DMS153 treated with DMSO at 0.1 percent for 48 hours (cell line): Measurements from ENCODE around the gene SUSD3.
"Not testable (repeated sequence)": the region's sequence is repeated elsewhere in the genome, so short reads cannot be mapped to it uniquely, and the experiment has no call there.

Source experiments
- DNase-seq: peaks from one replicate; lab custom pipeline; 2025; ENCODE audit not compliant: unreplicated experiment; lab: John Stamatoyannopoulos, UW

SUSD3 gene

GRCh38 chr9:93058355-93059010 is at the start of gene SUSD3:
Gene SUSD3, plus strand, starts transcription at chr9:93058701. Its CDS starts 42 bp downstream, at chr9:93058743.
- DNase-seq = peak; percentile 18

DNA sequence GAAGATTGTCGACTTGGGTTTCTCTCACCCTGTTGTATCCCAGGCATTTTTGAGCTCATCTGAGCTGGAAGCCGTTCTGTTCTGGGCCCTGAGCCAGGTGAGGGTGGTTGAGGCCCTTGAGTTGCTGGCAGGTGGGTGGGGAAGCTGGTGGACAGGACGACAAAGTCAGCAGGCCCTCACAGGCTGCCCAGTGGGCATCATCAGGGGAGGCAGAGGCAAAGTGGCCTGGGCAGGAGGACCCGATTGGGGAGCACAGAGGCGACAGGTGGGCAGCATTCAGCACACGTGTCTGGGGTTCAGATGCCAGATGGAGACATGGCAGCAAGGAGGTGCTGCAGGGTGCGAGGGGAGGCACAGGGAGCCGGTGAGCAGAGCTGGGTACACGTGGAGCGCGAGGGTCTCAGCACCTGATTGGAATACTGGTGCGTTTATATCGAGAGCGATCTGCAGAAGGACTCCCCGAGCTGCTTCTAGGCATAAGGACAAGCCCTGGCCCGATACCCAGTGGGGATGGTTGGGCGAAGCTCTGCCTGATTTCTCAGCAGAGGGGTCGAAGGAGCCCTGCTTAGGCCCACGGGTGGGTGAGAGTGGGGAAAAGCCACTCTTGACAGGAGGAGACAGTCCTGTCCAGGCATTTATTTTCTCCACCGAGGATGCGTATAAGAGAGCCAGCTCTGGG is 49.0 kb upstream of the SUSD3 start:
- DNase-seq = no peak

- no peak for DNase-seq
Measured at GRCh38 chr9:93010056-93010455, 48.4 kb upstream of the SUSD3 start.

- no peak for DNase-seq
Measured at GRCh38 chr9:93010704-93011103, 47.8 kb upstream of the SUSD3 start.

GRCh38 chr9:93011114-93011513 is 47.4 kb upstream of the SUSD3 start:
- DNase-seq = no peak

GRCh38 chr9:93012963-93013855 is 45.3 kb upstream of the SUSD3 start:
- no peak for DNase-seq

GRCh38 chr9:93013856-93014582 is 44.5 kb upstream of the SUSD3 start:
- DNase-seq = no peak

GRCh38 chr9:93015190-93015589 is 43.3 kb upstream of the SUSD3 start:
- not testable (repeated sequence) for DNase-seq

DNA sequence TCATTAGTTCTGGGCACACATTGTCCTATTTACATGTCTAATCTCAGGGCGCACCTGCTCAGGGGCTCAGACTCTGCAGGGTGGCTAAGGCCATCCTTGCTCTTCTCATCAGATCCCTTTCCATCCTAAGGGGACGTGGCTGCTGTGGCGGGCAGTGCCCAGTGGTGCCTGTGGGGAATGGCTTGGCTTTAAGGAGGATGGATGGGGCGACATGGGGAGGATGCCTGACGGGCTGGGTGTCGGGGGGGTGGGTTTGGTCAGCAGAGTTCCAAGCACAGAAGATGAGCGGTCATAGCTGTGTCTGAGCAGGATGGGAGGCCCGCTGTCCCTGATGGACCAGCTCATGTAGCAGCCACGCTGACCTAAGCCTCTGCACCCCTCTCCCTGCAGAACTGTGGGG is 40.9 kb upstream of the SUSD3 start:
- DNase-seq = no peak

- DNase-seq = no peak
Measured at GRCh38 chr9:93020151-93020550, 38.4 kb upstream of the SUSD3 start.

DNA sequence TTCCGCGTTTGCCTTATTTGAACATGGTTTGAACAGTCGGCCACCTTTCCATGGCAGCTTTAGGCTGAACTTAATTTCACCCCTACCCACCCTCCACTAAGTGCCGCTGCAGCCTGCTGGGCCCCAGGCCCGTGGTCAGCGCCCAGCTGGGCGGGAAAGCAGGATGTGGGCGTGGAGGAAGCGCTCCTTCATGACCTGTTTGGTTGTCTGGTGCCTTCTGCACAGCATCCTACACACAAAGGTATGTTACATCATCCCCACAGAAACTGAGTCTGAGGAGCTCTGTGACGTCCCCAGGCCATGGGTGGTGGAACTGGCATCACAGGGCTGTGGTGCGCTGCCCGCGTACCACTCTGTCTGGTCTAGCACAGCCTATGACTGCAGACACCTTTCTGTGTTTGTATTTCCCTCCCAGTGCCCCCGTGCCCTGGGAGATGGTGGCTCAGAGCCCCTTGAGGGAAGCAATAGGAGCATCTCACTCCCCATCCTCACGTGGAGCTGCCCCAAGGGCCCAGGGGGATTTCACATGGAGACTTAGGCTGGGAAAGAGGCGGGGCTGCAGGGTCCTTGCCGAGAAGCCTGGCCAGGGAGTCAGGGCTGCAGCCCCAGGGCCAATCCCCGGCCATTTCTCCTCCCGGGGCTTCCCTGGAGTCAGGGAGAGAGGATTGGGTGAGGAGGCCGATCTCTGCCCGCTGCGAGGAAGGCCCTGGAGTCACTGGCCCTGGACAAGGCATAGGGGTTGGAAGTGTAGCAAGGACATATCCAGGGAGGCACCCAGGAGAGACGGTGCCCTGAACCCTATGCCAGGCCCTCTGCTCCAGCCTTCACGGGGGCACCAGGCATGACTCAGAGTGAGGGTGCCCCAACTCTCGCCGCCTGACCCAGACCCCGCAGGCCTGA is 37.5 kb upstream of the SUSD3 start:
- DNase-seq = no peak

- no peak for DNase-seq
Measured at GRCh38 chr9:93022066-93022465, 36.4 kb upstream of the SUSD3 start.

DNA sequence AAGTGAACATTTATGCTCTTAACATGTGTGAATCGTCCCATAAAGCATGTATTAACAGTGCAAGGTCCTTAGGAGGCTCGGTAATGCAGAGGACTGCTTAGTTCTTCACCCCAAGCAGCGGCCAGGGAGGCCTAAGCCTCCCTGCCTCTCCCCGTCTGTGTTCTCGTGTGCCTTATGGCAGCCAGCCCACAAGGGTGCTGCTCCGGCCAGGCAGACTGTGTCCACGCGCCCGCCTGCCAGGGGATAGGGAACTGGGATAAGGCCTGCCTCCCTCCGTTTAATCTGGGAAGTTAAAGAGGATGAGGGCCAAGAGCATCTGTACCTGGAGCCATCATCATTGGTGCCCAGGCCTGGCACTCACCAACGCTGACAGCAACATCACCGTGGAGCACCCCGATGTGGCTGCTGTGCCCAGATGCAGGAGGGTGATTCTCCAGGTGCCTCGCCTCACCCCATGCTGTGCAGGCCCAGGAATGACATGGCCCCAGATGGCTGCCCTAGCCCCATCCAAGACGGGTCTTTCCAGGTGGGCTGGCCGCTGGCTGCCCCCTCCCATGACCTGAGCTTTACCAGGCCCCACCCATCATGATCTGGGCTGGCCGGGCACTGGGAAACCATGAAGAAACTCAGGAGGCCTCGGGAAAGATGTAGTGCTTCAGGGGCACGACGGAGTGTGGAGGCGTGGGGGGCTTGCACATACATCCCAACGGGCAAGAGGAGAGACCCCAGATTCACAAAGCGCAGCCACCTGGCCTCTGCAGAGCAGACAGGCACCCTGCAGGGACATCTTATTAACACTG is 35.6 kb upstream of the SUSD3 start:
- DNase-seq = no peak

DNA sequence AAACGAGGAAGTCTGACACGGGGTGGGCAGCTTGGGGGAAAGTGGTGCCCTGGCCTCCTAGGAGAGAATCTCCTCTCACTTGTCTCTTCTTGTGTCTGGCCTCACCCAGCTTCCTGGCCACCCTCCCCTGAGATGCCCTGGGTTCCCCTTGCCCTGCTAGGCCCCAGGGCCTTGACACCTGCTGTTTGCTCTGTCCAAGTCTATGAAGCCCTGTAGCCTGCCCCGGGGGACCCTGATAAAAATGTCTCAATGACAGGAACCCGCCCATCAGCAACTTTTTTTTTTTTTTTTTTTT is 35.0 kb upstream of the SUSD3 start:
- no peak for DNase-seq

DNA sequence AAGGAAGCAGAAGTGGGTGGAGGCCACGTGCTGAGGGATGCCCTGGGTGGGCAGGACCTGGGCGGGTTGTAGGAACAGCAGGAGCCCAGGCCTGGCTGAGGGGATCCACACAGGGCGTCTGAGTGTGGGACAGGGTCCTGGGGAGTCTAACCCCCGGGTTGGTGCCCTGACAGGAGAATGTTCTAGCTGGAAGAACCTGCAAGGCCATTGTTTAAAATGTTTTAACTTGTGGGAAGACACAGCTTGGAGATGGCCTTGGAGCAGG is 33.9 kb upstream of the SUSD3 start:
- DNase-seq = no peak

DNA sequence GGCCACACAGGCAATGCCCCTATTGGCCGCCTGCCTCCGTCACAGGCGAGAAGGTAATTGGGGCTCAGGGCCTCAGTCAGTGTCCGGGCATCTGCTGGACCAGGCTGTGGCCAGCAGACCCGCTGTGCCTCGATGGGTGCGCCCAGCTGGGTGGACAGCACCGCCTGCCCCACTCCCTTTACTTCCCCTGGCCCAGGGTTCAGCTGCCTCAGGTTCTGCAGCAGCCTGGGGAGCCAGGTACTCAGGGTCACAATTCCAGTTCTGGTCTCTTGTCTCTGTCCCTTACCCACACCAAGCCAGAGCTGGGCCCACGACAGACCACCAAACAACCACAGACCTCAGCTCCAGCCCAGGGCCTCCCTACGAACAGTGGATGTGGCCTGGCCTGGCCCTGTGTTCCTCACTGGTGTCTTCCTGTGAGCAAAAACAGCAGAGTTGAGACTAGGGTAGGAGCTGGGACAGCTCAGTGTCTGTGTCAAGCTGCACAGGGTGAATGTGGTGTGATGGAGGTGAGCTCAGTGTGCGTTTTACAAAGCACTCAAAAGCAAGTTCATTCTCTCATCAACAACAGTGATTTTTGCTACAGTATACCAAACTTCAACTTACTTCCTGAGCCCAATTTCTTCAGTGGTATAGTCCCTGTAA is 33.4 kb upstream of the SUSD3 start:
- no peak for DNase-seq

DNA sequence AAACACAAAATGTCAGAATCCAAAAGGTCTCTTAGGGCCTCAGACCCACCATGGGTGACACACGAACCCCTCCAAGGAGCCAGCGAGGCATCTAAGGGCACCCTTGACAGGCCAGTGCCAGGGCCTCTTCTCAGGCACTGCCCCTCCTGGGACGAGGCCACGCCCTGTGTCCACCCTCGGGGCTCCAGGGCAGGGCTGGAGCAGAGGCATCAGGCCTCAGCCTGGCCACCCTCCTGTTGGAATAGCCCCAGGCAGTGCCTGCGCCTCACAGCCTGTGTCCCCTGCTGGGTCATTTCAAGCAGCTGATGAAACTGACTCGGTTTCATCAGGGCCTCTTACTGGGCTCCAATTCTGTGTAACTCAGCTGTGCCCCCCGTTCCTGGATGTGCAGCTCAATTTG is 32.8 kb upstream of the SUSD3 start:
- no peak for DNase-seq

- DNase-seq = no peak
Measured at GRCh38 chr9:93026640-93027039, 31.9 kb upstream of the SUSD3 start.

DNA sequence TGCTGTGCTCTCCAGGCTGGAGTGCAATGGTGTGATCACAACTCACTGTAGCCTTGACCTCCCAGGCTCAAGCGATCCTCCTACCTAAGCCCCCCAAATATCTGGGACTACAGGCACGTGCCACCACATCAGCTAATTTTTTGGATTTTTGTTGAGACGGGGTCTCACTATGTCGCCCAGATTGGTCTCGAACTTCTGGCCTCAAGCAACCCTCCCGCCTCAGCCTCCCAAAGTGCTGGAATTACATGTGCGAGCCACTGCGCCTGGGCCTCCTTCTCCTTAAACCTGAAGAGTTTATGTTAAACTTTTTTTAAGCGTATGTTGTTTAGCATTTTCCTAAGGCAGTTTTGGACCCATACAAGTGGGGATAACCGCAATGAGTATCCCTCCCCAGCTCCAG is 30.8 kb upstream of the SUSD3 start:
- no peak for DNase-seq
